ENCODE results near the gene IKZF1.

DNA sequence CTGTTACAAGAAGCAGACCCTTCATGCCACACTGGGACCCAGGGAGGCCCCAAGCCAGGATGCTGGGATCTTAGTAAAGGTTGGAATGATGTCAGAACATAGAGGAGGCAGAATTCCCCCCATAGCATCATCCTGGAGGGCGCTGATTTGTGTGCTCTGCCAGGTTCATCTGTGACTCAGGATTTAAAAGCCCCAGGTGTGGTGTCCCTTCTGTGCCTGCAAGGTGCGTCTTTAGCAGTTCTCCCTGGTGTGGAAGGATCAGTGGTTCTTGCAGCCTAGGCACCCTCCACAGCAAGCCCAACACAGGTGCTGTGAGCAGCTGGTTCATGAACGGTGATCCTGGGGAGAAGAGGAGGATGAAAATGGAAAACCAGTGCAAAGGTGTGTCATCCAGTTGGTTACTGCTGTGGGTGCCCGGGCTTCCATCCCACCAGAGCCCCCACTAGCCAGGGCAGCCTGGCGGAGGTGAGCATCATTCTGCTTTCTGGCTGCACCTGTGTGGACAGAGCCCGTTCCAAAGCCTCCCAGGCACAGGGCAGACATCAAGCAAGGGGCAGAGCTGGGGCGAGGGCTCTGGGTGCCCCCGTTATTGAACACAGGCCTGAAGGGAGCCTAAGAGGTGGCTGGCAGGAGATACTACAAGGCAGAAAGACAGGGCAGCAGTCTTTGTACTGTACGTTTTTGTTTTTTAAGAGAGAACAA, 49.5 kb downstream of the IKZF1 start:
- TF ChIP-seq, protein P1, sequence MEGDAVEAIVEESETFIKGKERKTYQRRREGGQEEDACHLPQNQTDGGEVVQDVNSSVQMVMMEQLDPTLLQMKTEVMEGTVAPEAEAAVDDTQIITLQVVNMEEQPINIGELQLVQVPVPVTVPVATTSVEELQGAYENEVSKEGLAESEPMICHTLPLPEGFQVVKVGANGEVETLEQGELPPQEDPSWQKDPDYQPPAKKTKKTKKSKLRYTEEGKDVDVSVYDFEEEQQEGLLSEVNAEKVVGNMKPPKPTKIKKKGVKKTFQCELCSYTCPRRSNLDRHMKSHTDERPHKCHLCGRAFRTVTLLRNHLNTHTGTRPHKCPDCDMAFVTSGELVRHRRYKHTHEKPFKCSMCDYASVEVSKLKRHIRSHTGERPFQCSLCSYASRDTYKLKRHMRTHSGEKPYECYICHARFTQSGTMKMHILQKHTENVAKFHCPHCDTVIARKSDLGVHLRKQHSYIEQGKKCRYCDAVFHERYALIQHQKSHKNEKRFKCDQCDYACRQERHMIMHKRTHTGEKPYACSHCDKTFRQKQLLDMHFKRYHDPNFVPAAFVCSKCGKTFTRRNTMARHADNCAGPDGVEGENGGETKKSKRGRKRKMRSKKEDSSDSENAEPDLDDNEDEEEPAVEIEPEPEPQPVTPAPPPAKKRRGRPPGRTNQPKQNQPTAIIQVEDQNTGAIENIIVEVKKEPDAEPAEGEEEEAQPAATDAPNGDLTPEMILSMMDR (IDR thresholded peaks at IDR 0.05; ENCODE audit: low read depth, low read length), result no peak
- TF ChIP-seq EZH2phosphoT487 (IDR thresholded peaks at IDR 0.05; ENCODE audit: low read depth), result no peak

All from OCI-LY3 (cell line).